PC-9 (cell line): ENCODE results near the gene REG1A.

Experiments used
- EZH2 ChIP-seq: fragments of 200-600 bp; sonication (generic); IDR thresholded peaks from 2 replicates; pipeline ENCODE4 v1.8.0; 2017; ENCODE audit warnings: antibody characterized with exemption, low read depth
- TF ChIP-seq, protein P1 (sequence below): fragments of 200-600 bp; sonication (generic); conservative IDR thresholded peaks from 2 replicates; pipeline ENCODE4 v1.6.1; 2017; ENCODE audit warnings: mixed run types, antibody characterized with exemption, mild to moderate bottlenecking, moderate library complexity

DNA sequence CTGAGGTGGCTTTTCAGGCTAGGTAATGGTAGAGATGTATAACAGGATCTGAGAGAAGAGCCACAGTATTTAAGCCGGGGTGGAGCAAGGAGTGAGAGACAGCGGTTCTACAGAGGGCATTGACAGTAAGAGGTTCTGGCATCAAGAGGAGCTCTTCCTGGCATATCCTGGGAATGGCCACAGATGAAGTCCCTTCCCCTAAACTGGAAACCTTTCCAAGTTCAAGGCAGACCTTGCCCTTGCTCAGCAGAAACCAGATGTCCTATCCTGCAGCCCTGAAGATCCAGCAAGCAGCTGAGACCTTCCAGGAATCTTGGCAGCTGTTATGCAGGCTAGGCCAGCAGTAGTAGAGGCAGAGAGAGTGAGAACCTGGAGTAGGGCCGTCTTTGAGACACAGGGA, 18.1 kb downstream of the REG1A start:
- TF ChIP-seq EZH2, result no peak
- TF ChIP-seq, protein P1, sequence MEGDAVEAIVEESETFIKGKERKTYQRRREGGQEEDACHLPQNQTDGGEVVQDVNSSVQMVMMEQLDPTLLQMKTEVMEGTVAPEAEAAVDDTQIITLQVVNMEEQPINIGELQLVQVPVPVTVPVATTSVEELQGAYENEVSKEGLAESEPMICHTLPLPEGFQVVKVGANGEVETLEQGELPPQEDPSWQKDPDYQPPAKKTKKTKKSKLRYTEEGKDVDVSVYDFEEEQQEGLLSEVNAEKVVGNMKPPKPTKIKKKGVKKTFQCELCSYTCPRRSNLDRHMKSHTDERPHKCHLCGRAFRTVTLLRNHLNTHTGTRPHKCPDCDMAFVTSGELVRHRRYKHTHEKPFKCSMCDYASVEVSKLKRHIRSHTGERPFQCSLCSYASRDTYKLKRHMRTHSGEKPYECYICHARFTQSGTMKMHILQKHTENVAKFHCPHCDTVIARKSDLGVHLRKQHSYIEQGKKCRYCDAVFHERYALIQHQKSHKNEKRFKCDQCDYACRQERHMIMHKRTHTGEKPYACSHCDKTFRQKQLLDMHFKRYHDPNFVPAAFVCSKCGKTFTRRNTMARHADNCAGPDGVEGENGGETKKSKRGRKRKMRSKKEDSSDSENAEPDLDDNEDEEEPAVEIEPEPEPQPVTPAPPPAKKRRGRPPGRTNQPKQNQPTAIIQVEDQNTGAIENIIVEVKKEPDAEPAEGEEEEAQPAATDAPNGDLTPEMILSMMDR, result no peak
